ENCODE measurements around the gene TMEM258. TPM values are rescaled to one million over a fixed set of nuclear protein-coding genes. Genes with fewer than 3 reads are reported as not detected.
A peak's percentile ranks its signal among the peaks of the same experiment; 100 is the strongest.

The TMEM258 gene
- total RNA-seq, 1 donor from 2014 or later: 125 TPM

- H3K4me1 Mint-ChIP-seq (ENCODE audit: unreplicated experiment): peaks cover 72% of the 10 kb centered on the region
- peak overlapping the region; percentile 99 for H3K27ac Mint-ChIP-seq (ENCODE audit: unreplicated experiment)
- no peak for DNase-seq (ENCODE audit: low spot score)
- peak overlapping the region; percentile 80 for H3K4me3 Mint-ChIP-seq (ENCODE audit: unreplicated experiment)
- H3K36me3 Mint-ChIP-seq (ENCODE audit: low read depth, unreplicated experiment): peaks cover 31% of the 10 kb centered on the region
- H3K27me3 Mint-ChIP-seq (ENCODE audit: unreplicated experiment): peaks cover 20% of the 10 kb centered on the region
- TF ChIP-seq CTCF (IDR thresholded peaks at IDR 0.05; ENCODE audit: unreplicated experiment): no peak
- no peaks in the 10 kb centered on the region for H3K9me3 Mint-ChIP-seq (ENCODE audit: unreplicated experiment)
Observed at GRCh38 chr11:61833926-61834277, 41.5 kb upstream of the TMEM258 start.

GRCh38 chr11:61833471-61833870, 41.1 kb upstream of the TMEM258 start:
- Mint-ChIP-seq H3K4me1 (ENCODE audit: unreplicated experiment) (peaks cover 68% of the 10 kb centered on the region), H3K27me3 (ENCODE audit: unreplicated experiment) (peaks cover 20% of the 10 kb centered on the region), H3K4me3 (ENCODE audit: unreplicated experiment) (peak overlapping the region; percentile 80), H3K36me3 (ENCODE audit: low read depth, unreplicated experiment) (peaks cover 28% of the 10 kb centered on the region), H3K27ac (ENCODE audit: unreplicated experiment) (peak overlapping the region; percentile 99), H3K9me3 (ENCODE audit: unreplicated experiment) (no peaks in the 10 kb centered on the region)
- DNase-seq (ENCODE audit: low spot score): no peak
- no peak for TF ChIP-seq CTCF (IDR thresholded peaks at IDR 0.05; ENCODE audit: unreplicated experiment)

GRCh38 chr11:61832754-61833153, 40.4 kb upstream of the TMEM258 start:
- Mint-ChIP-seq H3K36me3 (ENCODE audit: low read depth, unreplicated experiment) (peaks cover 28% of the 10 kb centered on the region), H3K27ac (ENCODE audit: unreplicated experiment) (peak overlapping the region; percentile 99), H3K4me1 (ENCODE audit: unreplicated experiment) (peaks cover 68% of the 10 kb centered on the region), H3K4me3 (ENCODE audit: unreplicated experiment) (peak overlapping the region; percentile 52), H3K9me3 (ENCODE audit: unreplicated experiment) (no peaks in the 10 kb centered on the region), H3K27me3 (ENCODE audit: unreplicated experiment) (peaks cover 20% of the 10 kb centered on the region)
- TF ChIP-seq CTCF (IDR thresholded peaks at IDR 0.05; ENCODE audit: unreplicated experiment): no peak
- no peak for DNase-seq (ENCODE audit: low spot score)

GRCh38 chr11:61832207-61832606, 39.8 kb upstream of the TMEM258 start:
- peaks cover 69% of the 10 kb centered on the region for H3K4me1 Mint-ChIP-seq (ENCODE audit: unreplicated experiment)
- peak overlapping the region; percentile 98 for H3K4me3 Mint-ChIP-seq (ENCODE audit: unreplicated experiment)
- H3K36me3 Mint-ChIP-seq (ENCODE audit: low read depth, unreplicated experiment): peaks cover 28% of the 10 kb centered on the region
- TF ChIP-seq CTCF (IDR thresholded peaks at IDR 0.05; ENCODE audit: unreplicated experiment): no peak
- peak overlapping the region; percentile 86 for H3K27ac Mint-ChIP-seq (ENCODE audit: unreplicated experiment)
- no peak for DNase-seq (ENCODE audit: low spot score)
- no peaks in the 10 kb centered on the region for H3K9me3 Mint-ChIP-seq (ENCODE audit: unreplicated experiment)
- peaks cover 21% of the 10 kb centered on the region for H3K27me3 Mint-ChIP-seq (ENCODE audit: unreplicated experiment)

GRCh38 chr11:61830237-61831105, 38.1 kb upstream of the TMEM258 start:
- no peaks in the 10 kb centered on the region for H3K9me3 Mint-ChIP-seq (ENCODE audit: unreplicated experiment)
- H3K36me3 Mint-ChIP-seq (ENCODE audit: low read depth, unreplicated experiment): peaks cover 24% of the 10 kb centered on the region
- H3K27me3 Mint-ChIP-seq (ENCODE audit: unreplicated experiment): peaks cover 21% of the 10 kb centered on the region
- TF ChIP-seq CTCF (IDR thresholded peaks at IDR 0.05; ENCODE audit: unreplicated experiment): no peak
- H3K4me1 Mint-ChIP-seq (ENCODE audit: unreplicated experiment): peaks cover 68% of the 10 kb centered on the region
- no peak for DNase-seq (ENCODE audit: low spot score)
- H3K4me3 Mint-ChIP-seq (ENCODE audit: unreplicated experiment): peak overlapping the region; percentile 98
- H3K27ac Mint-ChIP-seq (ENCODE audit: unreplicated experiment): peak overlapping the region; percentile 28

Measured in endothelial cell (in vitro differentiated cells).